Skeletal muscle tissue (tissue), 4 donors: Measurements from ENCODE around the gene BUB1B. TPM values are rescaled to one million over a fixed set of nuclear protein-coding genes. Genes with fewer than 3 reads are reported as not detected.
A peak's percentile ranks its signal among the peaks of the same experiment; 100 is the strongest.

Experiments used
- H3K27ac ChIP-seq: one replicate; pipeline ENCODE4 v1.7.0; 2013; ENCODE audit warnings: mild to moderate bottlenecking, low read depth, low read length, inconsistent platforms
- H3K27me3 ChIP-seq, 3 donors: one replicate each; pipeline ENCODE4 v1.7.0; 2013; ENCODE audit warnings: low read length in 3 of 3; ENCODE audit not compliant: control insufficient read depth in 3 of 3, insufficient read depth in 3 of 3
- H3K36me3 ChIP-seq, 3 donors: one replicate each; pipeline ENCODE4 v1.7.0; 2013; ENCODE audit warnings: low read length in 3 of 3; ENCODE audit not compliant: control insufficient read depth in 3 of 3, insufficient read depth in 3 of 3
- H3K4me1 ChIP-seq, 3 donors: one replicate each; pipeline ENCODE4 v1.7.0; 2013; ENCODE audit warnings: low read length in 3 of 3, mild to moderate bottlenecking in 3 of 3; ENCODE audit not compliant: control insufficient read depth in 3 of 3, insufficient read depth in 3 of 3
- H3K4me3 ChIP-seq, 3 donors: one replicate each; pipeline ENCODE4 v1.7.0; 2013; ENCODE audit warnings: low read length in 3 of 3
- H3K9ac ChIP-seq, 3 donors: one replicate each; pipeline ENCODE4 v1.7.0; 2013; ENCODE audit warnings: low read length in 3 of 3, mild to moderate bottlenecking in 3 of 3, moderate library complexity in 2 of 3, low read depth in 1 of 3
- H3K9me3 ChIP-seq, 3 donors: one replicate each; pipeline ENCODE4 v1.7.0; 2013; ENCODE audit warnings: low read length in 3 of 3; ENCODE audit not compliant: control insufficient read depth in 3 of 3
- total RNA-seq: library from RNA; depleted of rRNA; stranded (reverse); fragments of >200 nt; gene quantifications from one replicate; pipeline ENCODE4 v1.2.3, GENCODE V29; 2014
- donor health status: Osteomylitis.

Gene BUB1B
- total RNA-seq, 1 donor from 2014 or later = 8.4 TPM

DNA sequence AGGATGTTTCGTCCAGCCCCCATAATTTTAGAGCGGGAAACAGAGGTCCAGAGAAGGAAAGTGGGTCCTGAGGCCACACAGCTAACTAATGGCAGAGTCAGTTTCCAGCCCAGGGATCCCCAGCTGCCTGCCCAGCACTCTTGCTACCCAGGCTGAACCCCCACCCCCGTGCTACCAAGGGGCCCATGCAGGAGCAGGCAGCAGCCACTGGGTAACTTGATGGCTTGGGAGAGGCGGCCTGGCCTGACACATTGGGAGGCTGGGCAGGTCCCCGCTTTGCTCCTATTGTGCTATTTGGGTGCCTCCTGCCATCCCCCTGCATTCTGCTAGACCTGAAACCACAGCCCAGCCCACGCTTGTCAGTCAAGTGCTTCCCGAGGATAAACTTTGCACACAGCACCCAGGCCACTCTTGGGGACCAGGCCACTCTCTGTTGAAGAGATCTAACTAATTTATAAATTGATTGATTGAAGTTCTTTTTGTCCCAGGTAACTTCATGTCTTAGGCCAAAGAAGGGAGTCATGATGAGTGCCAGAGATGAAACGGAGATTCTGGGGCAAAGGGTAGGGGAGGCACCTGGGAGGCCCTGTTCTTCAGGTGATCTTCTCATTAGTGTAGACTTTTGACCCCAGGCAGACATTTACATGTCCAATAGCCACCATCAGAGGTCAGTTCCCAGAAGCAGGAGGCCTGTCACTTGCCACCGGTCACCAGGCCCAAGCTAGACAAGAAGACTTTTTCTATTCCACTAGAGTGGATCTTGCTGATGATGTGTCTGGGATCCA is 85.0 kb downstream of the BUB1B start:
- Histone ChIP-seq H3K27me3 (peaks cover 0 to 10% (median 1%) of the 10 kb centered on the region in 3 donors), H3K36me3 (no peaks in the 10 kb centered on the region), H3K9me3 (no peaks in the 10 kb centered on the region), H3K9ac (no peak overlapping the region), H3K4me1 (peaks cover 5 to 16% (median 8%) of the 10 kb centered on the region in 3 donors), H3K27ac (no peak overlapping the region), H3K4me3 (no peak overlapping the region)

- no peaks in the 10 kb centered on the region for H3K36me3 ChIP-seq
- H3K4me3 ChIP-seq = no peak overlapping the region
- H3K9ac ChIP-seq = no peak overlapping the region
- H3K4me1 ChIP-seq = peaks cover 5 to 16% (median 8%) of the 10 kb centered on the region in 3 donors
- no peaks in the 10 kb centered on the region for H3K9me3 ChIP-seq
- no peak overlapping the region for H3K27ac ChIP-seq
- peaks cover 0 to 3% (median 0%) of the 10 kb centered on the region in 3 donors for H3K27me3 ChIP-seq
Observed at GRCh38 chr15:40246496-40247280, 85.8 kb downstream of the BUB1B start.

DNA sequence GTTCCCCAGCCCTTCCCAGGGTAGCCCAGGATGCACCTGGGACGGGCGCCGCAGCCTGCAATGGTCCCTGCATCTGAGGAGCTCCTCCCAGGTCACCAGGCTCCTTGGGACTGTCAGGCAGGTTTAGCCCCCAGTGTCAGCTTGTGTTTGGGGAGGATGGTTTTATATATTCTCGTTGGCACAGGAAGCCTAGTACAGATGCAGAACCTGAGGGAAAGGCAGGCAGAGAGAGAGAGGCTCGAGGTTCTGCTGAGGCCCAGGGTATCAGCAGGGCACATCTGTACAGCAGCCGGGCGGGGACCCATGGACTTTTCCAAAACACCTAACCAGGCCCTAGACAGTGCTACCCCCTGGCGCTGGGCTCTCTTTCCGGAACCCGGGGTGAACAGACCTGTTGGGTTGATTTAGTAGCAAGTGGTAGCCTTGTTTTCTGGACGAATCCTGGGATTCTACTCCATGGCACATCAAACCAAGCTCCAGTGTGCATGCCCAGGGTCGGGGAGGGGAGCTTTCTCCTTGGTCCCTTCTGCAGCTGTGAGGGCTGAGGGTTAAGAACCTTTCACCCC is 86.6 kb downstream of the BUB1B start:
- Histone ChIP-seq H3K36me3 (no peaks in the 10 kb centered on the region), H3K9me3 (no peaks in the 10 kb centered on the region), H3K9ac (no peak overlapping the region), H3K27me3 (no peaks in the 10 kb centered on the region), H3K4me3 (no peak overlapping the region), H3K4me1 (peaks cover 5 to 18% (median 10%) of the 10 kb centered on the region in 3 donors), H3K27ac (no peak overlapping the region)

DNA sequence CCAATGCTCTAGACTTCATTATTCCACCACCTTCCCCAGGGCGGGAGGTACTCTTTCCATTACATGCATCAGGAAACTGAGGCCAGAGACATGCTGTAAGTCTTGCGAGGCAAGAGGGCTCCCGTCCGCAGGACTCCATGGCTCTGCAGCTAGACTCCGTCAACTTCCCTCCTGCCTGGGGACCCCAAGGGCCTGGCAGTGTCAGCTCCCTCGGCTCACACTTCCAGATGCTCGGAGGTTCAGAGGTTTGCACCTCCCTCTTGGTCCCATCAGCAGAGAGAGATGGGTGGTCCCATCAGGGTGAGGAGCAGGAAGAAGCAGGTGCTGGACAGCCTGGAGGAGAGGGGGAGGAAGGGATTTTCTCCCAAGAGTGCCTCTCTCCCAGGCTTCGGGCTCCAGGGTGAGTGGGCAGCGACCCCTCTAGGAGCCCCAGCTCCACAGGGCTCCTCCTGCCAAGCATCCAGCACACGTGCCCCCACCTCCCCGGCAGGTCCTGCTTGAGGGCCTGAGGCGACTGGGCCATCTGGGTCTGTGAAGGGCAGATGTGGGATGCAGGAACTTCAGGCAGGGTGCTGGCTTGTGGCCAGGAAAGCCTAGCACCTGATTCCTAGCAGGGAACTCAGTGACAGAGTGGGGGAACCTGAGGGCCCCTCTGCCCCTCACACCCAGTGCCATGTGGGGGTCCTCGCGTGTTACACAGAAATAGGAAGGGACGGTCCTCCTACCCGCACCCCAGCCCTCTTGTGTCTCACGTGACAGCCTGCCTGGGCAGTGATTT is 87.3 kb downstream of the BUB1B start:
- Histone ChIP-seq H3K9ac (no peak overlapping the region), H3K27ac (no peak overlapping the region), H3K27me3 (peaks cover 0 to 4% (median 3%) of the 10 kb centered on the region in 3 donors), H3K9me3 (no peaks in the 10 kb centered on the region), H3K36me3 (no peaks in the 10 kb centered on the region), H3K4me1 (peaks cover 8 to 25% (median 17%) of the 10 kb centered on the region in 3 donors), H3K4me3 (no peak overlapping the region)

- H3K9ac ChIP-seq = peak overlapping the region in 2 of 3 donors; percentile 6 to 10
- H3K4me1 ChIP-seq = peaks cover 13 to 32% (median 22%) of the 10 kb centered on the region in 3 donors
- H3K4me3 ChIP-seq = no peak overlapping the region
- no peaks in the 10 kb centered on the region for H3K36me3 ChIP-seq
- no peak overlapping the region for H3K27ac ChIP-seq
- no peaks in the 10 kb centered on the region for H3K9me3 ChIP-seq
- H3K27me3 ChIP-seq = peaks cover 0 to 11% (median 4%) of the 10 kb centered on the region in 3 donors
Observed at GRCh38 chr15:40249477-40250303, 88.8 kb downstream of the BUB1B start.

- H3K36me3 ChIP-seq = no peaks in the 10 kb centered on the region
- H3K4me3 ChIP-seq = no peak overlapping the region
- H3K4me1 ChIP-seq = peaks cover 18 to 36% (median 24%) of the 10 kb centered on the region in 3 donors
- no peak overlapping the region for H3K9ac ChIP-seq
- H3K27me3 ChIP-seq = peaks cover 0 to 11% (median 7%) of the 10 kb centered on the region in 3 donors
- no peak overlapping the region for H3K27ac ChIP-seq
- H3K9me3 ChIP-seq = no peaks in the 10 kb centered on the region
Observed at GRCh38 chr15:40250304-40250656, 89.4 kb downstream of the BUB1B start.

DNA sequence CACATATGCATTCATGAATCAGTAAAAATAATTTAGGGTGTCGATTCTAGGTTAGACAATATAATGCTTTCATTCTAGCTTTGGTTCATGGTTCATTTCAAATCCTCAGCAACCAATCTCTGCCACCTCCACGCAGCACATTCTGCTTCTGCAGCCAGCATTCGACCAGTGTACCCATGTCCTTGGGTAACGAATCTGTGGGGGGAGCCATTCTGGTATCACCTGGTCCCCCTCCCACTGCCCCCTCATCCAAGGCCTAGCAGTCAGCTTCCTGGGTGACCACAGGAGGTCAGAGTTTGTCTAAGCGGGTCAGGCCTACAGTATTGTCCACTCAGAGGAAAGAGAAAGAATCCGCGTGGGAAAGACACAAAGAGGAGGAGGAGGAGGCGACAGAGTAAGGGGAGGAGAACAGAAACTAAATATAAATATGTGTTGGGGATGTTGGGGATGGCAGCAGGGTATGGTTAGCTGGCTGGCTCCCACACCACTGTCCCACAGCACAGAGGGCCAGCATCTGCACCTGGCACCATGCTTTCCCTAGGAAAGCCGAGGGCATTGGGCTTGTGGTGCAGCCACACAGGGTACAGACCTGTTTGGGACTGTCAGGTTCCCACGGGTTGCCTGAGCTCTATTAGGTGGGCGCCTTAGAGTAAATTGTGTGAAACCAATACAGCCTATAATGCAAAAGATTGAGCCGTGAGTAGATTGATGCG is 90.1 kb downstream of the BUB1B start:
- peaks cover 0 to 11% (median 7%) of the 10 kb centered on the region in 3 donors for H3K27me3 ChIP-seq
- H3K27ac ChIP-seq = no peak overlapping the region
- H3K36me3 ChIP-seq = no peaks in the 10 kb centered on the region
- H3K4me1 ChIP-seq = peaks cover 18 to 36% (median 24%) of the 10 kb centered on the region in 3 donors
- H3K4me3 ChIP-seq = no peak overlapping the region
- no peak overlapping the region for H3K9ac ChIP-seq
- no peaks in the 10 kb centered on the region for H3K9me3 ChIP-seq

GRCh38 chr15:40251486-40252140 is 90.7 kb downstream of the BUB1B start:
- Histone ChIP-seq H3K4me1 (peaks cover 18 to 36% (median 24%) of the 10 kb centered on the region in 3 donors), H3K27ac (no peak overlapping the region), H3K9me3 (no peaks in the 10 kb centered on the region), H3K9ac (no peak overlapping the region), H3K27me3 (peaks cover 0 to 11% (median 7%) of the 10 kb centered on the region in 3 donors), H3K36me3 (no peaks in the 10 kb centered on the region), H3K4me3 (no peak overlapping the region)
